GM21526 (cell line): ENCODE results near the gene KLHL29.

ENCODE experiments used
- ATAC-seq: cut with Tn5 transposase; IDR thresholded peaks from one replicate; pipeline ENCODE4 v1.9.1; 2021; ENCODE audit warnings: moderate library complexity; ENCODE audit not compliant: unreplicated experiment, low FRiP score

KLHL29 gene

GRCh38 chr2:23366720-23367119 lies 18.3 kb upstream of the KLHL29 start:
- ATAC-seq, result no peak

GRCh38 chr2:23367760-23368159 lies 17.2 kb upstream of the KLHL29 start:
- ATAC-seq, result no peak

GRCh38 chr2:23373666-23374065 lies 11.3 kb upstream of the KLHL29 start:
- no peak for ATAC-seq

- ATAC-seq, result peak; percentile 48
These were observed 9.5 kb upstream of the KLHL29 start for GRCh38 chr2:23375448-23375847.

- ATAC-seq, result no peak
These were observed 8.9 kb upstream of the KLHL29 start for GRCh38 chr2:23376075-23376474.

GRCh38 chr2:23376972-23377371 lies 8.0 kb upstream of the KLHL29 start:
- no peak for ATAC-seq

GRCh38 chr2:23377771-23378170 lies 7.2 kb upstream of the KLHL29 start:
- no peak for ATAC-seq

GRCh38 chr2:23378496-23378895 lies 6.5 kb upstream of the KLHL29 start:
- no peak for ATAC-seq

- ATAC-seq, result peak; percentile 54
These were observed 5.7 kb upstream of the KLHL29 start for GRCh38 chr2:23379220-23379695.

GRCh38 chr2:23380562-23381065 lies 4.4 kb upstream of the KLHL29 start:
- no peak for ATAC-seq

GRCh38 chr2:23381084-23381483 lies 3.9 kb upstream of the KLHL29 start:
- no peak for ATAC-seq

- ATAC-seq, result no peak
These were observed 3.5 kb upstream of the KLHL29 start for GRCh38 chr2:23381485-23381884.

- ATAC-seq, result no peak
These were observed 1.9 kb upstream of the KLHL29 start for GRCh38 chr2:23383100-23383499.

GRCh38 chr2:23385351-23385747 lies 370 bp downstream of the KLHL29 start:
- peak; percentile 30 for ATAC-seq

- peak; percentile 30 for ATAC-seq
These were observed 864 bp downstream of the KLHL29 start for GRCh38 chr2:23385748-23386338.

- ATAC-seq, result no peak
These were observed 1.6 kb downstream of the KLHL29 start for GRCh38 chr2:23386339-23387220.

- ATAC-seq, result no peak
These were observed 2.2 kb downstream of the KLHL29 start for GRCh38 chr2:23387221-23387550.

- ATAC-seq, result no peak
These were observed 2.9 kb downstream of the KLHL29 start for GRCh38 chr2:23387845-23388244.

GRCh38 chr2:23388294-23388693 lies 3.3 kb downstream of the KLHL29 start:
- no peak for ATAC-seq

- no peak for ATAC-seq
These were observed 4.0 kb downstream of the KLHL29 start for GRCh38 chr2:23388756-23389514.

GRCh38 chr2:23390152-23390551 lies 5.2 kb downstream of the KLHL29 start:
- no peak for ATAC-seq
